ENCODE measurements around the gene CTBP2.

The CTBP2 gene

DNA sequence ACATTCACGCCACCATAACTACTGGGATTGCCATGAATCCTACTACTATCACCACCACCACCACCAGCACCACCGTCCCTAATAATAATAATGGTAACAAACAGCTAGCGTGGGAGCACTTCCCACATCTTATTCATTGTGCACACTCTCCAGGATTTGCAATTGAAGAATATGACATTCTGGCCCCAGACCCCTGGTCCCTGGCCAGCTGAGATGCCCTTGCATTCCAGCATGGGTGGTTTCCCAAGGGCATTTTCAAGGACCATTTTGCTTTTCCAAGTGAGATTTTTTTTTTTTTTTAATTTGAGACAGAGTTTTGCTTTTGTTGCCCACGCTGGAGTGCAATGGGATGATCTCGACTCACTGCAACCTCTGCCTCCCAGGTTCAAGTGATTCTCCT, 14.7 kb downstream of the CTBP2 start:
- H3K27ac ChIP-seq (ENCODE audit: low read length): no peak overlapping the region
- H3K36me3 ChIP-seq (replicated peaks; ENCODE audit: insufficient read depth, low read length): no peaks in the 10 kb centered on the region

DNA sequence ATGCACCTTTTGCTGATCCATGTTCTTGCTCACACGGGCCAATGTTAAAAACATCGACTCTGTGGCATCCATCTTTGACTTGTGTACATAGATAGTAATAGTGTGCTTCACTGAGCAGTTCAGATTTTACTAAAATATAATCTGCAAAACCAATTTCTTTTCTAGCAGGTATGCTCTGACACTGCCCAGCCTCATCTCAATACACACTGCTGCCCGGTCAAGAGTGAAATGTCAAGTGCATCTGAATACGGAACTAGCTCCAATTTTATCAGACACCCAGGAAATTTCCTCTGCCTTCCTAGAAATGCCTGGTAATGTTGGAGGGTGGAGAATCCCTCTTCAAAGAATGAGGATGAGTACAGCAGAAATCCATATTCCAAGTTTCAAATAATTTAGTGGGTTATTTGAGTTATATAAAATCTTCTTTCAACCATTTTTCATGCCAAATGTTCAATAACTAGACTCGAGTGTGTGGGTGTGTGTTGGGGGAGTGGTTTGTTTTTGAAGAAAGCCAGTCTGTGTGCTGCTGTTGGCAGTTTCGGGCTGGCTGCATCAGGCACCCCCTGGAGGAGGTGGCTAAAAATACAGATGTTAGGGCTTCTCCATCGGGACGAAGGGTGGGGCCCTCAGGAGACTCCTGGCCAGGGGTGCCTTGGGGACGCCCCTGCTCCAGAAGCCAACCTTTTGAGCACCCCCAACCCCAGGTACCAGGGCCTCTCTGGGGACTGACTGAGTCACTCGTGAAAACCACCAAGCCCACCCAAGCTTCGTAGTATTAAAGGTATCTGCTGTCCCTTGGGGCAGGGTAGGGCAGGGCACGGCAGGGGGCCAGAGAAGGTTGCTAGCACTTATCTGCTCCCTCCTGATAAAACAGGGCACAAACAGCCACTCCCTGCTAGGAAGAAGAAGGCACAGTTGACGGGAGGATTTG, 15.4 kb downstream of the CTBP2 start:
- Histone ChIP-seq H2AFZ (ENCODE audit: low read length) (no peak overlapping the region), H3K4me2 (ENCODE audit: low read depth, low read length) (no peak overlapping the region), H3K4me3 (ENCODE audit: low read length) (no peak overlapping the region), H3K27ac (ENCODE audit: low read length) (no peak overlapping the region), H4K20me1 (ENCODE audit: insufficient read depth, low read length) (no peaks in the 10 kb centered on the region), H3F3A (ENCODE audit: insufficient read depth, low read length) (no peaks in the 10 kb centered on the region), H3K9me2 (replicated peaks; ENCODE audit: insufficient read depth, low read length) (no peaks in the 10 kb centered on the region), H3K79me2 (ENCODE audit: low read length) (no peaks in the 10 kb centered on the region), H3K9me3 (replicated peaks; ENCODE audit: insufficient read depth, low read length) (no peaks in the 10 kb centered on the region), H3K4me1 (ENCODE audit: low read length) (no peaks in the 10 kb centered on the region), H3K9ac (ENCODE audit: low read length) (no peak overlapping the region), H3K27me3 (replicated peaks; ENCODE audit: insufficient read depth, low read length) (peaks cover 78% of the 10 kb centered on the region), H3K36me3 (replicated peaks; ENCODE audit: insufficient read depth, low read length) (no peaks in the 10 kb centered on the region)
- DNase-seq: no peak
- TF ChIP-seq CTCF (IDR thresholded peaks at IDR 0.05; ENCODE audit: low read length) (no peak), EZH2 (optimal IDR thresholded peaks at IDR 0.05; ENCODE audit: low read depth, low read length) (no peak), EZH2phosphoT487 (IDR thresholded peaks at IDR 0.05; ENCODE audit: low read length) (no peak)

More for the DNA sequence above, 14.7 kb downstream of the CTBP2 start:
- no peak for DNase-seq
- H2AFZ ChIP-seq (ENCODE audit: low read length): no peak overlapping the region
- no peak overlapping the region for H3K9ac ChIP-seq (ENCODE audit: low read length)
- H3F3A ChIP-seq (ENCODE audit: insufficient read depth, low read length): no peaks in the 10 kb centered on the region
- H3K9me3 ChIP-seq (replicated peaks; ENCODE audit: insufficient read depth, low read length): no peaks in the 10 kb centered on the region
- H3K4me3 ChIP-seq (ENCODE audit: low read length): no peak overlapping the region
- no peaks in the 10 kb centered on the region for H4K20me1 ChIP-seq (ENCODE audit: insufficient read depth, low read length)
- no peaks in the 10 kb centered on the region for H3K9me2 ChIP-seq (replicated peaks; ENCODE audit: insufficient read depth, low read length)
- TF ChIP-seq EZH2 (optimal IDR thresholded peaks at IDR 0.05; ENCODE audit: low read depth, low read length) (no peak), CTCF (IDR thresholded peaks at IDR 0.05; ENCODE audit: low read length) (no peak), EZH2phosphoT487 (IDR thresholded peaks at IDR 0.05; ENCODE audit: low read length) (no peak)
- peaks cover 78% of the 10 kb centered on the region for H3K27me3 ChIP-seq (replicated peaks; ENCODE audit: insufficient read depth, low read length)
- H3K4me2 ChIP-seq (ENCODE audit: low read depth, low read length): no peak overlapping the region
- no peaks in the 10 kb centered on the region for H3K79me2 ChIP-seq (ENCODE audit: low read length)
- H3K4me1 ChIP-seq (ENCODE audit: low read length): no peaks in the 10 kb centered on the region

- no peak for DNase-seq
- Histone ChIP-seq H3K27me3 (replicated peaks; ENCODE audit: insufficient read depth, low read length) (peaks cover 77% of the 10 kb centered on the region), H4K20me1 (ENCODE audit: insufficient read depth, low read length) (no peaks in the 10 kb centered on the region), H3K4me2 (ENCODE audit: low read depth, low read length) (no peak overlapping the region), H3K27ac (ENCODE audit: low read length) (no peak overlapping the region), H2AFZ (ENCODE audit: low read length) (no peak overlapping the region), H3K79me2 (ENCODE audit: low read length) (no peaks in the 10 kb centered on the region), H3K9me3 (replicated peaks; ENCODE audit: insufficient read depth, low read length) (no peaks in the 10 kb centered on the region), H3K4me1 (ENCODE audit: low read length) (no peaks in the 10 kb centered on the region), H3F3A (ENCODE audit: insufficient read depth, low read length) (no peaks in the 10 kb centered on the region), H3K9ac (ENCODE audit: low read length) (no peak overlapping the region), H3K4me3 (ENCODE audit: low read length) (no peak overlapping the region), H3K36me3 (replicated peaks; ENCODE audit: insufficient read depth, low read length) (no peaks in the 10 kb centered on the region), H3K9me2 (replicated peaks; ENCODE audit: insufficient read depth, low read length) (no peaks in the 10 kb centered on the region)
- TF ChIP-seq EZH2phosphoT487 (IDR thresholded peaks at IDR 0.05; ENCODE audit: low read length) (no peak), EZH2 (optimal IDR thresholded peaks at IDR 0.05; ENCODE audit: low read depth, low read length) (no peak), CTCF (IDR thresholded peaks at IDR 0.05; ENCODE audit: low read length) (no peak)
These were observed 16.2 kb downstream of the CTBP2 start for GRCh38 chr10:125144206-125144605.

Measured in MM.1S (cell line).